Activated CD8-positive, alpha-beta memory T cell treated with anti-CD3 and anti-CD28 coated beads, Interleukin-2, amount 50 U/mL, for 24 hours (primary cell): ENCODE measurements around the gene PRTG.
"Not testable (repeated sequence)": the region's sequence is repeated elsewhere in the genome, so short reads cannot be mapped to it uniquely, and the experiment has no call there.

Source experiments
- DNase-seq: peaks from one replicate; pipeline ENCODE4 v3.0.0-alpha.2; 2020; ENCODE audit errors: extremely low read depth

PRTG gene

GRCh38 chr15:55743729-55744655 is 1.0 kb upstream of the PRTG start:
- DNase-seq: no peak

DNA sequence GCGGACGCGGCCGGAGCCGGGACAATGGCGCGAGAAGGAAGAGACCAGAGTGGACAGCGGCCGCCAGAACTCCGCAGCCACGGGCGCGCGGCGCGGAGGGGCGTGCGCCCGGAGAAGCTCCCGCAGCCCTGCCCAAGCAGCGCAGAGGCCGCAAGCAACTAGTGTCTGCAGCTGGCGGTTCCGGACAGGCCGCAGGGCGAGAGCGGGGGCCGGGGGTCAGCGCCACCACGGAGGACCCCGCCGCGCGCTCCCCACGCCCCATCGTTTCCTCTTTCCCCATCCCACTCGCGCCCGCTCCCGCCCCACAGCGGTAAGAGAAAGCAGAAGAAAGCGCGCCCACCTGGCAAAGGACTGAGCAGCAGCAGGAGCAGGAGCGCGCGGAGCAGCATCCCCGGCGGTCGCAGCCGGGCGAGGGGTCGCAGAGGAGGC is 440 bp downstream of the PRTG start:
- no peak for DNase-seq

GRCh38 chr15:55741833-55742497 is 987 bp downstream of the PRTG start:
- no peak for DNase-seq

- DNase-seq: no peak
Measured at GRCh38 chr15:55740981-55741832, 1.7 kb downstream of the PRTG start.

DNA sequence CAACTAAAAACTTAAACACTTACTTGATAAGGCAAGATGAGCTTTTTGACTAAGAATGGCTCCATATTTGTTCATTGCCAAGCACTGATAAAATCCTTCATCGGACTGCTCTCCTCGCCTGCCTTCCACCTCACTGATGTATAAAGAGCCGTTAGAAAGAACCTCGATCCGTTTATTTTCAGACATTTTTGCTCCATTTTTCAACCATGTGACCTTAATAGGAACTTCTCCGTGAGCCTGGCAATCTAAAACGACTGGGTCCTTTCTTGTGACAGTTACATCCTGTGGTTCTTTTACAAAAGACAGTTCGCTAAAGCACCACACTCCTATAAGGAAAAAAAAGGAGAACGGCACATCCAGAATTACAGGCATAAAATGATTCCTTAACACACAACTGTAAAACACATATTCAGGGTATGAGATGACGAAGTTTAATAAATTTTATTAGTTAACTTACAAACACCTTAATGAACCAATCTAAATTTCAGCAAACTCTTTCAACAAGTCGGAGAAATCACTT is 2.5 kb downstream of the PRTG start:
- no peak for DNase-seq

DNA sequence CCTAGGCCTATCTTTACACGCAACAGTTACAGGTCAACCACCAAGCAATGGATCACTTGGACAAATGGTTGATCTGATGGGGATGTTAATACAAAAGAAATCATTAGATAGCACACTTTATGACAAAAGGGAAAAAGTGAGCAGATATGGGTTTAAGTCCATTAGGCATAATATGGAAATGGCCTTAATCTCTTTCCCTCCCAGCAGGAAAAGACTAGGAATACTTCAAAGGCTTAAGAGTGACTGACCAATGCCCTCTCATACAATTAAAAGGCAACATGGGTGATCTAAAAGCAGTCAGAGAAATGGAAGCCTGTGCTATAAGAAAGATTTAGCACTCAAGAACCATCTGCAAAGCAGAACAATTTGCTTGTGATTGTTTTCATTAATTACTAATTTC is 3.3 kb downstream of the PRTG start:
- no peak for DNase-seq

GRCh38 chr15:55738715-55739114 is 4.2 kb downstream of the PRTG start:
- DNase-seq: no peak

DNA sequence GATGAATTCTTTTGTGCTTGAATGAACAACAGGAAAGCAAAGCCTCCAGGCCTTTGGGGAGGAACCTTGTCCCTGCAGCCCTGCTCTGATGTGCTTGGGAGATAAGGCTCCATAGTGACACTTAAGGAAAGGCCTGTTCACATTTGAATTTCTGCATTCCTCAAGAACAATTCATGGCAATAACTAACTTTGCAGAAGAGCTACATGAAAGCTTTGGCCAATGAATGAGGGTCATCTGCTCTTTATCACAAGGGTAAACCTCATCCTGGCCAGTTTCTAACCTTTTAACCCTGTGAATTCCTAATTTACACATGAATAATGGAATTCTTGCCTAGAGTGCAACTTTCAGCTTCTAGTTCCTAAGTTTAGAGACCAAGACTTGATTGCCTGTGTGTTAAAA is 5.6 kb downstream of the PRTG start:
- no peak for DNase-seq

DNA sequence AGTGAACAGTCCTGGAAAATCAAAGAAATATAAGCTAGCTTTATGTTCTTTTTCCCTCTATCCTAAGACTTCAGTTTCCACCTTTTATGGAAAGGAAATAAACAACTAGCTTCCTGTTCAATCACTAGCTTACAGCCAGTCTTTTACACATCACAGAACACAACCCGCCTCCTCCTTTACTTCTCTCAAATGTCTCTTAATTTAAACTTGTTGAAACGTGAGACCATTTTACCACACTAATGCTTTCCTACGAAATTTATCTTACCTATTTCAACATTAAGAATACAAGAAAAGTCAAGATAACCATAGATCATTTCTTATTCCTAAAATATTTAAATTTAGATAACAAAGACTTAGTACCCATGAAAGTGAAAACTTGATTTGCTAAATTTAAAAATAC is 6.2 kb downstream of the PRTG start:
- DNase-seq: no peak

DNA sequence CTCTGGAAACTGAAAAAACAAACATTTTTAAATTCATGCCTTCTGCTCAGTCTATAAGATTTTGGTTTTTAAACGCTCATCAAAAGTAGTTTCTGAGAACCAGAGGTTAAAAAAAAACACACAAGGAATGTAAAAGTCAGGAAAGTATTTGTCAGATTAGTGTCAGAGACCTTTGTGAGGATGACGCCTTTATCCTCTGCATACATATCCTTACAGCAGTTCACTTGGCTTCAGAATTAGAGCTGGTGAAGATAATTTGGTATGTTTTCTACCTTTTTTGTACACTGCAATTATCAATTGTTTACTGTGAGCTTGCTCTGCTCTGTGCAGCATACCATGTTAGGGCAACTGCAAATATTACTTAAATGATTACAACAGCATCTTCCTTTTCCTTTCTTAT is 8.3 kb downstream of the PRTG start:
- no peak for DNase-seq

DNA sequence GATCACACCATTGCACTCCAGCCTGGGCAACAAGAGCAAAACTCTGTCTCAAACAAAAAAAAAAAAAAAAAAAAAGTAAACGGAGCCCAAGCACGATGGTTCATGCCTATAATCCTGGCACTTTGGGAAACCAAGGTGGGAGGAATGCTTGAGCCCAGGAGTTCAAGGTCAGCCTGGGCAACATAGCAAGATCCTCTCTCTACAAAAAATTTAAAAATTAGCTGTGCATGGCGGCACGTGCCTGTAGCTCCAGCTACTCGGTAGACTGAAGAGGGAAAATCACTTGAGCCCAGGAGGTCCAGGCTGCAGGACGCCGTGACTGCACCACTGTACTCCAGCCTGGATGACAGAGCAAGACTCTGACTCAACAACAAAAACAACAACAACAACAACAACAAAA is 9.5 kb downstream of the PRTG start:
- DNase-seq: not testable (repeated sequence)

GRCh38 chr15:55721554-55722185 is 21.3 kb downstream of the PRTG start:
- no peak for DNase-seq

DNA sequence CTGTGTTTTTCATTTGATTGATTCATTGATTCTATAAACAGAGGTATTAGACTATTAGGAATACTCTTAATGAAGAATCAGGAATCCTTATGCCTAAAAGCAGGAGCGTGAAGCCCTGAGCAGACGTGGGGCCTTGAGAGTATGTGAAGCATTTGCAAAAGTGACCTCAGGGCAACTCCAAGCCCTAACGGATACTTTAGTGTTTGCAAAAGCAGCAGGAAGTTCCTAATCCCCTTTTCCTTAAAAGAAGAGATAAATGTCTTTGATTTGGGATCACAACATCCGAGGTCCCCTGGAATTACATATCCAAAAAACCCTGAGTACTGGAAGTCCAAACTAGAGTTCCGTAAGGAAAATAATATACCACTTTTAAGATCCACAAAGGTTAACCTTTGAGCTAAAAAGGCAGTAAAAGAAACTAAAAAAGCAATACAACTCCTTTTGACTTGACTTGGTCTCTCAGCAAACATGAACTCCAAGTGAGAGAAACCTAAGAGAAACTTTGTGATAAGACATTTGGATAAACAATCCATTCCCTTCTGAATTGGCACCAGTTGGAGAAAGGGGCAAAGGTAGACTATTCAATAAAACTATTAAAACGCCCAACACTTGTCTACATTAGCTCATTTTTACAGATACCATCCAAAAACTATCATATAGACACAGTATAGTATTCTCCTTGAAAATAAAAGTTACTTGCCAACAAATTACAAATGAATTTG is 27.4 kb downstream of the PRTG start:
- no peak for DNase-seq

GRCh38 chr15:55714064-55714463 is 28.9 kb downstream of the PRTG start:
- no peak for DNase-seq

GRCh38 chr15:55712363-55712762 is 30.6 kb downstream of the PRTG start:
- DNase-seq: no peak

DNA sequence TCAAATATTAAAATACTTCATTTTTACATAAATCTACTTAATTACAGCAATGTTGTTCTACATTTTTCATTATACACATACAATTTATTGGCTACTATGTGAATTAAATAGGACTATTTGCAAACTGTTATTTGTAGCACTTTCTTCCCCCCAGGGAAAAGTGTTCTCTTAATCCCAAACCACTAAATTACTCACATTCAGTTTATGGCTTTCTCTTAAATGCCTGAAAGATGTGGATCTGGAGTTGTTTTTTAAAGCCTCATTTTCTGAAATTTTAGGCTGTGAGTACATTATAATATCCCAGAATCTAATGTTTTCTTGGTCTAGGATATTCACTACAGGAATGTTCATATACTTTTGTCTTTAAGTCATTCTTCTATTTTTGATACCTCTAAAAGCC is 32.7 kb downstream of the PRTG start:
- DNase-seq: no peak

DNA sequence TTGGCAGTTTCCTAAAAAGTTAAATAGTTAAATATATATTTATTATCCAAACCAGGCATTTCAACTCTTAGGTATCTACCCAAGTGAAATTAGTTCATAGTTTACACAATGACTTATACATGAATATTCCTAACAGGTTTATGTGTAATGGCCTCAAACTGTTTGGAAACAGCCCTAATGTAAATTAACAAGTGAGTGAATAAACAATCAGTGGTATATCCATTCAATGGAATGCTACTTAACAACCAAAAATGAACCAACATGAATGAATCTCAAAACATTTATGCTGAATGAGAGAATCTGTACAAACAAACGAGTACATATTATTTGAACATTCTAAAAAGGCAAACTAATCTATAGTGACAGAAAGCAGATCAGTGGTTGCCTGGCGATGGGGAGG is 33.5 kb downstream of the PRTG start:
- DNase-seq: no peak

GRCh38 chr15:55708720-55709119 is 34.2 kb downstream of the PRTG start:
- no peak for DNase-seq

DNA sequence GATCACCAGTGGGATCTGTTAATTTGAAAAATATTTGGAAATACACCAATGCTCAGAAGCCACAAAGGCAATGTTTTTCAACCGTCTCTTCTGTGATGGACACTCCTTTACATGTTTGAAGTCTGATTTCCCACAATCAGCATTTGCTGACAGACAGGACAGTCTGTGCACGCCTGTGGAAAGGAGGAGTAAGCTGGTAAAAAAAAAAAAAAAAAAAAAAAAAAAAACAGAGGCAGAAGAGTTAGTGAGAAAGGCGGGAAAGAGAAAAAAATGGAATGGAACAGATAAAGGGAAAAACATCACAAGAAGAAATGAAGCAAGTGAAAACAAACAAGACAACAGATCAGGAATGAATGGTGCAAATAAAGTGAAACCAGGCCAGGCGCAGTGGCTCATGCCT is 35.0 kb downstream of the PRTG start:
- DNase-seq: no peak

DNA sequence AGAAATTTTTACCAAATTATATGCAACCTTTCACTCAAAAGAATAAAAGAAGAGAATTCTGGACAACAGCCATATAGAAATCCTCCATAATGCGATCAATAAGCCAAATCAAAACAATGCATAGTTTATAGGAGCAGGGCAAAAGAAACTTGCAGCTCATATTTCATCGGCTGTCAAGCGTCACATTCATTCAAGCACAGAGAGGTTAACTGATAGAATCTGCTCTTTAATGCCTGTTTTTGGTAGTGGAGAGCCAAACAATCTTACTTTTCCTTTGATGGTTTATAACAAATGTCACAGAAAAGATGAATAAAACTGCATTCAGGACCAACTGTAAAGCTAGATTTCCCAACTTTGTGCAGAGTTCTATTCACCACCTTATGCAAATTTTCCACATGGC is 35.4 kb downstream of the PRTG start:
- DNase-seq: no peak

- DNase-seq: no peak
Measured at GRCh38 chr15:55703873-55704301, 39.1 kb downstream of the PRTG start.
